CD14-positive monocyte (primary cell): ENCODE results near the gene JDP2. TPM values are rescaled to one million over a fixed set of nuclear protein-coding genes. Genes with fewer than 3 reads are reported as not detected.

ENCODE experiments used
- DNase-seq, 3 donors: peaks; one replicate each; pipeline ENCODE4 v3.0.0-alpha.2; 2011 to 2022
- H2AFZ ChIP-seq: 2 replicates; pipeline ENCODE4 v1.6.0; 2012; ENCODE audit warnings: mild to moderate bottlenecking, low read depth, low read length, inconsistent platforms; ENCODE audit not compliant: insufficient read depth, poor library complexity, severe bottlenecking
- H3K27ac ChIP-seq, 2 donors: 1 replicate in 1 of 2; 2 replicates in 1 of 2; pipeline ENCODE4 v1.5.1; 2012 to 2013; ENCODE audit warnings: low read length in 2 of 2, control low read depth in 1 of 2, inconsistent platforms in 1 of 2, low read depth in 1 of 2, mild to moderate bottlenecking in 1 of 2
- H3K27me3 ChIP-seq, 2 donors: one replicate each; pipeline versions ENCODE4 v1.6.0 to v1.6.1; 2011 to 2013; ENCODE audit warnings: low read length in 2 of 2; ENCODE audit not compliant: control insufficient read depth in 2 of 2, insufficient read depth in 2 of 2
- H3K36me3 ChIP-seq, 2 donors: replicated peaks in 1 of 2; 1 replicate in 1 of 2; 2 replicates in 1 of 2; pipeline versions ENCODE4 v1.5.1 to v1.6.1; 2012 to 2013; ENCODE audit warnings: low read length in 2 of 2, control low read depth in 1 of 2, inconsistent platforms in 1 of 2, mild to moderate bottlenecking in 1 of 2; ENCODE audit not compliant: insufficient read depth in 2 of 2, control insufficient read depth in 1 of 2
- H3K4me1 ChIP-seq, 2 donors: 1 replicate in 1 of 2; 2 replicates in 1 of 2; pipeline versions ENCODE4 v1.5.1 to v1.6.1; 2012 to 2013; ENCODE audit warnings: low read length in 2 of 2, control low read depth in 1 of 2, inconsistent platforms in 1 of 2, mild to moderate bottlenecking in 1 of 2, moderate library complexity in 1 of 2; ENCODE audit not compliant: insufficient read depth in 2 of 2, control insufficient read depth in 1 of 2
- H3K4me2 ChIP-seq: replicated peaks from 2 replicates; pipeline ENCODE3; 2012; ENCODE audit warnings: low read length, moderate library complexity, mild to moderate bottlenecking; ENCODE audit not compliant: poor library complexity, severe bottlenecking; ENCODE audit errors: extremely low read depth
- H3K4me3 ChIP-seq, 3 experiments: fragments of 200-600 bp in 1 of 3; sonication (generic) in 1 of 3; replicated peaks in 1 of 3; 1 replicate in 2 of 3; 2 replicates in 1 of 3; pipeline ENCODE4 v1.5.1; 2011 to 2013; ENCODE audit warnings: low read length in 3 of 3, mild to moderate bottlenecking in 3 of 3, control low read depth in 2 of 3, low read depth in 2 of 3, inconsistent platforms in 1 of 3, moderate library complexity in 1 of 3
- H3K79me2 ChIP-seq: 2 replicates; pipeline ENCODE4 v1.6.0; 2012; ENCODE audit warnings: mild to moderate bottlenecking, control low read depth, inconsistent platforms, low read length, moderate library complexity; ENCODE audit not compliant: insufficient read depth
- H3K9ac ChIP-seq: 2 replicates; pipeline ENCODE4 v1.6.0; 2017; ENCODE audit warnings: low read length, mild to moderate bottlenecking; ENCODE audit not compliant: insufficient read depth, poor library complexity, severe bottlenecking
- H3K9me3 ChIP-seq, 2 donors: replicated peaks in 1 of 2; 1 replicate in 1 of 2; 2 replicates in 1 of 2; pipeline versions ENCODE4 v1.5.1 to v1.6.1; 2012 to 2013; ENCODE audit warnings: low read length in 2 of 2, control low read depth in 1 of 2; ENCODE audit not compliant: control insufficient read depth in 1 of 2, insufficient read depth in 1 of 2
- H4K20me1 ChIP-seq: 2 replicates; pipeline ENCODE4 v1.6.0; 2012; ENCODE audit warnings: mild to moderate bottlenecking, low read length, control low read depth, moderate library complexity; ENCODE audit not compliant: insufficient read depth
- H3K27ac Mint-ChIP-seq, 7 donors: one replicate each; pipeline ENCODE4 v1.8.0; 2020; ENCODE audit warnings: mild to moderate bottlenecking in 7 of 7, mixed read lengths in 7 of 7, moderate library complexity in 6 of 7, inconsistent platforms in 2 of 7
- H3K27me3 Mint-ChIP-seq, 3 donors: one replicate each; pipeline ENCODE4 v1.8.0; 2021 to 2022; ENCODE audit warnings: low read depth in 3 of 3, mild to moderate bottlenecking in 3 of 3, mixed read lengths in 3 of 3, moderate library complexity in 3 of 3, inconsistent platforms in 1 of 3
- H3K36me3 Mint-ChIP-seq, 2 donors: one replicate each; pipeline ENCODE4 v1.8.0; 2020; ENCODE audit warnings: mixed read lengths in 2 of 2, inconsistent platforms in 1 of 2, mild to moderate bottlenecking in 1 of 2
- H3K4me1 Mint-ChIP-seq: one replicate; pipeline ENCODE4 v1.8.0; 2020; ENCODE audit warnings: mild to moderate bottlenecking, mixed read lengths
- H3K4me3 Mint-ChIP-seq, 2 donors: one replicate each; pipeline ENCODE4 v1.8.0; 2020; ENCODE audit warnings: mild to moderate bottlenecking in 2 of 2, mixed read lengths in 2 of 2, moderate library complexity in 1 of 2
- H3K9me3 Mint-ChIP-seq, 7 donors: one replicate each; pipeline ENCODE4 v1.8.0; 2020 to 2022; ENCODE audit warnings: mixed read lengths in 7 of 7, mild to moderate bottlenecking in 6 of 7, moderate library complexity in 6 of 7, inconsistent platforms in 2 of 7
- CTCF ChIP-seq: fragments of 200-600 bp; IDR thresholded peaks from one replicate; pipeline ENCODE4 v1.8.0; 2022; ENCODE audit warnings: antibody characterized with exemption, mild to moderate bottlenecking
- WGBS: methylation state at CpG from one replicate; pipeline ENCODE4 v1.1.5; 2013; ENCODE audit warnings: missing lambda C conversion rate; ENCODE audit not compliant: insufficient coverage; 5-methylcytosine and 5-hydroxymethylcytosine counted together
- intact Hi-C, 2 donors: fragments of 100-400 bp; cut with micrococcal nuclease; formaldehyde crosslinking; loops; one replicate each; pipeline versions ENCODE4 v1.15.0 to v1.15.1; 2023
- polyA plus RNA-seq, 3 donors: library from polyadenylated mRNA; depleted of rRNA in 1 of 3; unstranded in 2 of 3; stranded (reverse) in 1 of 3; fragments of 300-500 nt in 2 of 3; fragments of >200 nt in 1 of 3; fragmentation: Illumina TruSeq in 2 of 3; gene quantifications; 1 replicate in 2 of 3; 2 replicates in 1 of 3; pipeline ENCODE4 v1.2.3, GENCODE V29; 2012 to 2021

JDP2 gene
- polyA plus RNA-seq, 3 donors: 3.5 to 69.2 (median 14.2) TPM

GRCh38 chr14:75392686-75393641 lies 34.9 kb upstream of the JDP2 start:
- H3K4me1 Mint-ChIP-seq: no peaks in the 10 kb centered on the region
- Histone ChIP-seq H4K20me1 (no peaks in the 10 kb centered on the region), H3K27ac (no peak overlapping the region), H3K9me3 (no peaks in the 10 kb centered on the region), H3K9ac (no peak overlapping the region), H3K79me2 (no peaks in the 10 kb centered on the region), H3K4me1 (no peaks in the 10 kb centered on the region), H2AFZ (no peak overlapping the region), H3K4me2 (no peak overlapping the region), H3K4me3 (no peak overlapping the region), H3K36me3 (no peaks in the 10 kb centered on the region), H3K27me3 (no peaks in the 10 kb centered on the region)
- H3K4me3 Mint-ChIP-seq: no peak overlapping the region
- no peak for DNase-seq
- no peak overlapping the region for H3K27ac Mint-ChIP-seq
- H3K27me3 Mint-ChIP-seq: peaks cover 0 to 5% (median 3%) of the 10 kb centered on the region in 3 donors
- no peaks in the 10 kb centered on the region for H3K36me3 Mint-ChIP-seq
- intact Hi-C loops: no loop called here
- 95% methylated on average over 4 of the region's 11 CpGs for WGBS
- H3K9me3 Mint-ChIP-seq: no peaks in the 10 kb centered on the region
- no peak for TF ChIP-seq CTCF

DNA sequence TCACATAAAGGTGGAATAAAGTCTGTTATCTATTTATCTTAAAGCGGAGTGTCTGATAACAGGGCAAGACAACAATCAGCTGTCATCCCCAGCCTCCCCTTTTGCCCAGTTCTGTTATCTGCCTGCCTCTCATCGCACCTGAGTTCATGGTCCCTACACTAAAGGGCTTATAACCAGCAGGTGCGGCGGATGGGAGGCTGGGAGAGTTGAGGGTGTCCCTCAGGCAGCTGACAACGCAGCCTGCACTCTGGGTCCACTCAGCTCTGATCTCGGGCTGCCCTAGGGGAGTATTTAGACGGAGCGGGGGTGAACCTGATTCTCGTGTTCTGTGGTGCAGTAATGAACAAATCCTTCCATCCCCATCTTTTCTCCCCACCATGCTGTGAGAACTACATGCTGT lies 34.0 kb upstream of the JDP2 start:
- H3K4me1 Mint-ChIP-seq: peaks cover under 1% of the 10 kb centered on the region
- Histone ChIP-seq H2AFZ (no peak overlapping the region), H3K4me3 (no peak overlapping the region), H3K4me1 (peaks cover 0 to 3% of the 10 kb centered on the region in 2 donors), H3K36me3 (no peaks in the 10 kb centered on the region), H3K9me3 (no peaks in the 10 kb centered on the region), H4K20me1 (no peaks in the 10 kb centered on the region), H3K9ac (no peak overlapping the region), H3K79me2 (no peaks in the 10 kb centered on the region), H3K27me3 (no peaks in the 10 kb centered on the region), H3K27ac (no peak overlapping the region), H3K4me2 (no peak overlapping the region)
- peaks cover 0 to 5% (median 3%) of the 10 kb centered on the region in 3 donors for H3K27me3 Mint-ChIP-seq
- no peak overlapping the region for H3K27ac Mint-ChIP-seq
- WGBS: 100% methylated on average over 2 of the region's 9 CpGs
- TF ChIP-seq CTCF: no peak
- no peak overlapping the region for H3K4me3 Mint-ChIP-seq
- peaks cover 0 to 2% (median 0%) of the 10 kb centered on the region in 7 donors for H3K9me3 Mint-ChIP-seq
- DNase-seq: no peak
- H3K36me3 Mint-ChIP-seq: no peaks in the 10 kb centered on the region
- intact Hi-C loops: no loop called here
